HepG2 (cell line): ENCODE measurements around the gene DPYD. TPM values are rescaled to one million over a fixed set of nuclear protein-coding genes. Genes with fewer than 3 reads are reported as not detected.

Source experiments
- ATAC-seq: fragments of 200-7000 bp; cut with Tn5 transposase; 3 replicates; pipeline ENCODE4 v1.9.1; 2020; ENCODE audit warnings: mild to moderate bottlenecking, moderate library complexity
- BruUV-seq: library from RNA; stranded (reverse); fragments of 400-500 nt; replicated peaks from 2 replicates; lab custom pipeline; 2021; lab: Mats Ljungman, UMichigan
- CTCF ChIA-PET: fragments of 300-600 bp; formaldehyde crosslinking; extraction: SDS; loops from one replicate; lab custom pipeline; 2021; ENCODE audit warnings: low total read pairs, inconsistent platforms, low intra/inter-chr PET ratio; lab: Yijun Ruan, JAX
- POLR2A ChIA-PET: fragments of 350-600 bp; sonication (Branson Sonifier 250); formaldehyde crosslinking; loops from one replicate; lab custom pipeline; 2020; ENCODE audit warnings: antibody characterized with exemption, inconsistent platforms; lab: Yijun Ruan, JAX
- DNase-seq: peaks from one replicate; pipeline ENCODE4 v3.0.0-alpha.2; 2015; ENCODE audit warnings: low spot score
- FAIRE-seq: peaks from 3 replicates; lab custom pipeline; 2011; peaks lifted over from hg19 to GRCh38; lab: Jason Lieb, UNC
- H2AFZ ChIP-seq: one replicate; pipeline ENCODE4 v1.6.1; 2011; ENCODE audit warnings: low read length, inconsistent platforms
- H3K27ac ChIP-seq: fragments of 300-600 bp; 3 replicates; pipeline ENCODE4 v1.8.0; 2011; ENCODE audit warnings: mixed run types, mild to moderate bottlenecking, mixed read lengths, low read length, inconsistent platforms; ENCODE audit not compliant: insufficient read depth; ENCODE audit errors: extremely low read length
- H3K27me3 ChIP-seq, 2 experiments: fragments of 200-600 bp in 1 of 2; 2 replicates in 1 of 2; 3 replicates in 1 of 2; pipeline versions ENCODE4 v1.6.0 to v1.8.0; 2011; ENCODE audit warnings: low read length in 2 of 2, mild to moderate bottlenecking in 2 of 2, moderate library complexity in 2 of 2, inconsistent platforms in 1 of 2; ENCODE audit not compliant: insufficient read depth in 2 of 2, control insufficient read depth in 1 of 2
- H3K36me3 ChIP-seq, 2 experiments: fragments of 200-600 bp in 1 of 2; replicated peaks in 1 of 2; 2 replicates in 1 of 2; 3 replicates in 1 of 2; pipeline versions ENCODE4 v1.5.1 to v1.8.0; 2011; ENCODE audit warnings: low read length in 2 of 2, inconsistent platforms in 1 of 2; ENCODE audit not compliant: insufficient read depth in 2 of 2, control insufficient read depth in 1 of 2
- H3K4me1 ChIP-seq: 2 replicates; pipeline ENCODE4 v1.5.1; 2012; ENCODE audit warnings: low read length, inconsistent platforms; ENCODE audit not compliant: insufficient read depth
- H3K4me2 ChIP-seq: 2 replicates; pipeline ENCODE4 v1.6.0; 2011; ENCODE audit warnings: low read depth, low read length, inconsistent platforms
- H3K4me3 ChIP-seq, 3 experiments: fragments of 200-600 bp in 1 of 3; sonication (generic), shearing (Covaris generic) in 1 of 3; replicated peaks in 1 of 3; 2 replicates each; pipeline ENCODE4 v1.5.1; 2011 to 2016; ENCODE audit warnings: low read length in 3 of 3, inconsistent platforms in 2 of 3, low read depth in 2 of 3, mild to moderate bottlenecking in 2 of 3, control low read depth in 1 of 3, mixed read lengths in 1 of 3; ENCODE audit not compliant: insufficient read depth in 1 of 3
- H3K79me2 ChIP-seq: one replicate; pipeline ENCODE4 v1.6.1; 2011; ENCODE audit warnings: low read length, inconsistent platforms; ENCODE audit not compliant: insufficient read depth
- H3K9ac ChIP-seq: 2 replicates; pipeline ENCODE4 v1.6.0; 2011; ENCODE audit warnings: mild to moderate bottlenecking, low read depth, low read length, inconsistent platforms; ENCODE audit not compliant: insufficient read depth
- H3K9me3 ChIP-seq: 2 replicates; pipeline ENCODE4 v1.5.1; 2012; ENCODE audit warnings: mild to moderate bottlenecking, low read length
- H4K20me1 ChIP-seq: 2 replicates; pipeline ENCODE4 v1.6.0; 2011; ENCODE audit warnings: inconsistent platforms, mild to moderate bottlenecking, low read length, moderate library complexity; ENCODE audit not compliant: insufficient read depth
- ASH2L ChIP-seq: fragments of 300-600, 200-600 bp; sonication (generic); IDR thresholded peaks from 2 replicates; pipeline ENCODE4 v1.7.0; 2017; ENCODE audit warnings: low read depth, mild to moderate bottlenecking, moderate library complexity, mixed read lengths, low read length; ENCODE audit not compliant: insufficient read length
- CBFB ChIP-seq: sonication (generic); formaldehyde crosslinking; IDR thresholded peaks from 2 replicates; pipeline ENCODE4 v1.4.0; 2020; ENCODE audit warnings: missing genetic modification reagents
- CHCHD3 ChIP-seq: sonication (generic); formaldehyde crosslinking; IDR thresholded peaks from 2 replicates; pipeline ENCODE4 v1.8.0; 2022; ENCODE audit warnings: mild to moderate bottlenecking, missing genetic modification reagents, moderate library complexity
- CREB1 ChIP-seq, 2 experiments: fragments of 450-650 bp in 1 of 2; IDR thresholded peaks; 2 replicates each; pipeline ENCODE4 v1.6.1; 2016 to 2017; ENCODE audit warnings: control low read depth in 1 of 2, mild to moderate bottlenecking in 1 of 2, missing compliant biosample characterization in 1 of 2, missing genetic modification characterization in 1 of 2
- ELF3 ChIP-seq: IDR thresholded peaks from 2 replicates; pipeline ENCODE4 v1.6.1; 2016; ENCODE audit warnings: missing genetic modification reagents, missing compliant biosample characterization
- ELK4 ChIP-seq: sonication (generic); formaldehyde crosslinking; IDR thresholded peaks from 2 replicates; pipeline ENCODE4 v1.9.0; 2021; ENCODE audit warnings: missing genetic modification reagents, borderline replicate concordance
- GATAD2A ChIP-seq: IDR thresholded peaks from 2 replicates; pipeline ENCODE4 v1.6.1; 2016
- HNF4G ChIP-seq, 2 experiments: sonication (generic) in 1 of 2; formaldehyde crosslinking in 1 of 2; IDR thresholded peaks; 2 replicates each; pipeline versions ENCODE4 v1.4.0 to v1.6.1; 2011 to 2020; ENCODE audit warnings: borderline replicate concordance in 2 of 2, low read depth in 2 of 2, mild to moderate bottlenecking in 2 of 2, low read length in 1 of 2, missing genetic modification reagents in 1 of 2, moderate library complexity in 1 of 2
- MED8 ChIP-seq: sonication (generic); formaldehyde crosslinking; IDR thresholded peaks from 2 replicates; pipeline ENCODE4 v1.8.1; 2023; ENCODE audit warnings: mild to moderate bottlenecking, missing genetic modification reagents; ENCODE audit not compliant: insufficient replicate concordance
- NFATC3 ChIP-seq: sonication (generic); formaldehyde crosslinking; IDR thresholded peaks from 2 replicates; pipeline ENCODE4 v1.5.1; 2020; ENCODE audit warnings: mild to moderate bottlenecking, missing genetic modification reagents
- PLSCR1 ChIP-seq: sonication (generic); formaldehyde crosslinking; IDR thresholded peaks from 2 replicates; pipeline ENCODE4 v1.5.0; 2020; ENCODE audit warnings: missing genetic modification reagents, mild to moderate bottlenecking, borderline replicate concordance
- RBM22 ChIP-seq: fragments of 200-400 bp; formaldehyde crosslinking; optimal IDR thresholded peaks from 2 replicates; pipeline ENCODE3; 2017; ENCODE audit warnings: mild to moderate bottlenecking, low read length, moderate library complexity
- TAF1 ChIP-seq: sonication (generic); formaldehyde crosslinking; IDR thresholded peaks from 2 replicates; pipeline ENCODE4 v1.4.0; 2020; ENCODE audit warnings: missing genetic modification reagents
- TRAFD1 ChIP-seq: sonication (generic); formaldehyde crosslinking; IDR thresholded peaks from 2 replicates; pipeline ENCODE4 v1.5.1; 2020; ENCODE audit warnings: missing genetic modification reagents, mild to moderate bottlenecking, borderline replicate concordance
- TSC22D2 ChIP-seq: sonication (generic); formaldehyde crosslinking; IDR thresholded peaks from 2 replicates; pipeline ENCODE4 v1.5.1; 2020; ENCODE audit warnings: missing genetic modification reagents, mild to moderate bottlenecking, borderline replicate concordance
- ZFP62 ChIP-seq: sonication (generic); formaldehyde crosslinking; IDR thresholded peaks from 2 replicates; pipeline ENCODE4 v1.4.0; 2020; ENCODE audit warnings: missing genetic modification reagents
- ZNF136 ChIP-seq: sonication (generic); formaldehyde crosslinking; IDR thresholded peaks from 2 replicates; pipeline ENCODE4 v1.8.1; 2022; ENCODE audit warnings: low read depth, mild to moderate bottlenecking, moderate library complexity, missing genetic modification reagents
- ZNF558 ChIP-seq: sonication (generic); formaldehyde crosslinking; IDR thresholded peaks from 2 replicates; pipeline ENCODE4 v1.9.0; 2022; ENCODE audit warnings: mild to moderate bottlenecking, missing genetic modification reagents, borderline replicate concordance
- ZNF747 ChIP-seq: sonication (generic); formaldehyde crosslinking; IDR thresholded peaks from 2 replicates; pipeline ENCODE4 v1.8.1; 2023; ENCODE audit warnings: missing genetic modification reagents, mild to moderate bottlenecking, borderline replicate concordance
- ZNF766 ChIP-seq: sonication (generic); formaldehyde crosslinking; IDR thresholded peaks from 2 replicates; pipeline ENCODE4 v1.5.0; 2020; ENCODE audit warnings: missing genetic modification reagents, borderline replicate concordance
- WGBS: methylation state at CpG from one replicate; pipeline ENCODE4 v1.1.6; 2017; ENCODE audit warnings: low lambda C conversion rate; 5-methylcytosine and 5-hydroxymethylcytosine counted together
- in situ Hi-C: cut with HindIII; loops from 2 replicates; pipeline ENCODE4 v1.10.0; 2017; ENCODE audit warnings: low pct_unique_long_range_greater_than_20kb; ENCODE audit not compliant: extremely low pct_ligation_motif_present
- intact Hi-C: fragments of 100-400 bp; cut with micrococcal nuclease; formaldehyde crosslinking; loops from one replicate; pipeline ENCODE4 v1.10.0; 2022; ENCODE audit not compliant: unreplicated experiment
- polyA plus RNA-seq, 8 experiments: library from polyadenylated mRNA; depleted of rRNA in 3 of 8; stranded (reverse) in 7 of 8; unstranded in 1 of 8; fragments of >200 nt; fragmentation: Illumina TruSeq in 4 of 8; extraction: Trizol in 4 of 8; gene quantifications; 2 replicates each; pipeline versions ENCODE4 v1.2.1 to v1.2.3, GENCODE V29; 2011 to 2016; ENCODE audit warnings: low read depth in 4 of 8, missing spikeins in 1 of 8, mixed read lengths in 1 of 8; ENCODE audit not compliant: insufficient read depth in 1 of 8
- total RNA-seq, 5 experiments: library from RNA; depleted of rRNA; stranded (reverse); fragments of >200 nt; fragmentation: Illumina TruSeq; extraction: Trizol; gene quantifications; 2 replicates each; pipeline ENCODE4 v1.2.3, GENCODE V29; 2016; ENCODE audit warnings: low read depth in 1 of 5

Gene DPYD
- total and polyA plus RNA-seq, 2 of the 13 experiments (the other 11 are each of a cell fraction or from before 2014, with no cell fraction given) = 1.3 to 3.4 TPM

- no peak for FAIRE-seq
- H3K27ac ChIP-seq = no peak overlapping the region
- ATAC-seq = no peak
These were observed 508.1 kb downstream of the DPYD start for GRCh38 chr1:97412737-97413136.

More at GRCh38 chr1:97412737-97413136, 508.1 kb downstream of the DPYD start:
- Histone ChIP-seq H3K4me1 (no peaks in the 10 kb centered on the region), H3K4me3 (no peak overlapping the region), H3K4me2 (no peak overlapping the region), H4K20me1 (no peaks in the 10 kb centered on the region), H3K27me3 (no peaks in the 10 kb centered on the region; a peak in 1 of 5 replicates), H3K9ac (no peak overlapping the region), H3K36me3 (no peaks in the 10 kb centered on the region), H3K9me3 (peaks cover 35% of the 10 kb centered on the region), H3K79me2 (no peaks in the 10 kb centered on the region), H2AFZ (no peak overlapping the region)
- POLR2A ChIA-PET = no interaction called here
- no TSS peak for BruUV-seq
- WGBS = 0% methylated on average over 1 of the region's 1 CpG
- intact Hi-C loops = no loop called here
- CTCF ChIA-PET = no interaction called here
- in situ Hi-C loops = no loop called here
- DNase-seq = no peak
- TF ChIP-seq MED8 = no peak
- TF ChIP-seq CREB1 (IDR thresholded peaks at IDR 0.05) = no peak
- no peak for TF ChIP-seq CREB1 (CRISPR knock-in tag; IDR thresholded peaks at IDR 0.05)
- no peak for TF ChIP-seq PLSCR1 (CRISPR knock-in tag)
- TF ChIP-seq CHCHD3 (CRISPR knock-in tag) = no peak
- no peak for TF ChIP-seq NFATC3 (CRISPR knock-in tag)
- TF ChIP-seq ZNF766 (CRISPR knock-in tag) = no peak
- no peak for TF ChIP-seq TSC22D2
- no peak for TF ChIP-seq ZNF558
- TF ChIP-seq ELK4 (CRISPR knock-in tag) = no peak
- no peak for TF ChIP-seq TRAFD1 (CRISPR knock-in tag)
- TF ChIP-seq HNF4G (IDR thresholded peaks at IDR 0.05; ENCODE audit: borderline replicate concordance, low read depth, low read length) = no peak
- TF ChIP-seq HNF4G (CRISPR knock-in tag; IDR thresholded peaks at IDR 0.05; ENCODE audit: borderline replicate concordance, low read depth) = no peak
- TF ChIP-seq CBFB (CRISPR knock-in tag) = no peak
- no peak for TF ChIP-seq ZNF136 (CRISPR knock-in tag)
- no peak for TF ChIP-seq ELF3 (CRISPR knock-in tag)
- no peak for TF ChIP-seq ZFP62 (CRISPR knock-in tag)
- TF ChIP-seq RBM22 = no peak
- no peak for TF ChIP-seq ASH2L
- no peak for TF ChIP-seq GATAD2A
- no peak for TF ChIP-seq ZNF747 (CRISPR knock-in tag)
- no peak for TF ChIP-seq TAF1 (CRISPR knock-in tag)
